Neural progenitor cell (in vitro differentiated cells): ENCODE results near the gene PNMA6E. TPM values are rescaled to one million over a fixed set of nuclear protein-coding genes. Genes with fewer than 3 reads are reported as not detected.

Experiments used
- DNase-seq: peaks from one replicate; pipeline ENCODE4 v3.0.0-alpha.2; 2016; ENCODE audit warnings: low spot score
- H2AFZ ChIP-seq: fragments of 200-600 bp; sonication (generic); replicated peaks from 2 replicates; pipeline ENCODE4 v1.6.1; 2016; ENCODE audit warnings: antibody characterized with exemption
- H3F3A ChIP-seq: fragments of 200-600 bp; sonication (generic); 2 replicates; pipeline ENCODE4 v1.6.1; 2016; ENCODE audit warnings: antibody characterized with exemption, low read depth
- H3K27ac ChIP-seq: fragments of 200-600 bp; sonication (generic); 2 replicates; pipeline ENCODE4 v1.5.1; 2016; ENCODE audit warnings: mild to moderate bottlenecking
- H3K27me3 ChIP-seq: fragments of 200-600 bp; sonication (generic); 2 replicates; pipeline ENCODE4 v1.6.1; 2016; ENCODE audit warnings: mild to moderate bottlenecking, moderate library complexity
- H3K36me3 ChIP-seq: fragments of 200-600 bp; sonication (generic); 2 replicates; pipeline ENCODE4 v1.5.1; 2016
- H3K4me1 ChIP-seq: fragments of 200-600 bp; sonication (generic); 2 replicates; pipeline ENCODE4 v1.6.1; 2016; ENCODE audit warnings: mixed run types
- H3K4me2 ChIP-seq: fragments of 200-600 bp; sonication (generic); 2 replicates; pipeline ENCODE4 v1.6.1; 2016
- H3K4me3 ChIP-seq: fragments of 200-600 bp; sonication (generic); 2 replicates; pipeline ENCODE4 v1.5.1; 2016
- H3K79me2 ChIP-seq: fragments of 200-600 bp; sonication (generic); 2 replicates; pipeline ENCODE4 v1.6.1; 2016; ENCODE audit warnings: low read depth
- H3K9ac ChIP-seq: fragments of 200-600 bp; sonication (generic); 2 replicates; pipeline ENCODE4 v1.6.1; 2016
- H3K9me3 ChIP-seq: fragments of 200-600 bp; sonication (generic); 2 replicates; pipeline ENCODE4 v1.5.1; 2016; ENCODE audit warnings: low read depth
- H4K20me1 ChIP-seq: fragments of 200-600 bp; sonication (generic); 2 replicates; pipeline ENCODE4 v1.6.1; 2016; ENCODE audit warnings: low read depth
- H3K27ac Mint-ChIP-seq: 3 replicates; pipeline ENCODE4 v1.8.0; 2021; ENCODE audit warnings: mixed read lengths
- H3K27me3 Mint-ChIP-seq: 2 replicates; pipeline ENCODE4 v1.8.0; 2022; ENCODE audit warnings: low read depth, mild to moderate bottlenecking, inconsistent platforms, moderate library complexity, mixed read lengths; ENCODE audit not compliant: insufficient read depth
- H3K36me3 Mint-ChIP-seq: 3 replicates; pipeline ENCODE4 v1.8.0; 2021; ENCODE audit warnings: mixed read lengths
- H3K4me1 Mint-ChIP-seq: 3 replicates; pipeline ENCODE4 v1.8.0; 2021; ENCODE audit warnings: mixed read lengths
- H3K4me3 Mint-ChIP-seq: 3 replicates; pipeline ENCODE4 v1.8.0; 2021; ENCODE audit warnings: mild to moderate bottlenecking, moderate library complexity, mixed read lengths
- H3K9me3 Mint-ChIP-seq: 3 replicates; pipeline ENCODE4 v1.8.0; 2020; ENCODE audit warnings: mixed read lengths
- CTCF ChIP-seq: fragments of 200-600 bp; sonication (generic); IDR thresholded peaks from 2 replicates; pipeline ENCODE4 v1.5.1; 2017; ENCODE audit warnings: antibody characterized with exemption, mild to moderate bottlenecking
- EZH2 ChIP-seq: fragments of 200-600 bp; sonication (generic); IDR thresholded peaks from 2 replicates; pipeline ENCODE4 v1.6.1; 2017; ENCODE audit warnings: antibody characterized with exemption, mild to moderate bottlenecking, moderate library complexity
- EZH2phosphoT487 ChIP-seq: fragments of 200-600 bp; sonication (generic); IDR thresholded peaks from 2 replicates; pipeline ENCODE4 v1.6.1; 2017; ENCODE audit warnings: antibody characterized with exemption
- total RNA-seq: library from RNA; depleted of rRNA; stranded (reverse); fragments of >200 nt; gene quantifications from 2 replicates; pipeline ENCODE4 v1.2.3, GENCODE V29; 2015; ENCODE audit warnings: low replicate concordance

PNMA6E gene
- total RNA-seq, 1 donor from 2014 or later: not detected

- H3K27me3 ChIP-seq: no peaks in the 10 kb centered on the region
- Mint-ChIP-seq H3K27ac (no peak overlapping the region), H3K36me3 (no peaks in the 10 kb centered on the region), H3K27me3 (peaks cover 2% of the 10 kb centered on the region), H3K4me1 (no peaks in the 10 kb centered on the region), H3K4me3 (no peak overlapping the region), H3K9me3 (peaks cover 12% of the 10 kb centered on the region)
- no peak overlapping the region for H2AFZ ChIP-seq
- TF ChIP-seq EZH2 (no peak), CTCF (no peak), EZH2phosphoT487 (no peak)
- no peaks in the 10 kb centered on the region for H3K4me1 ChIP-seq
- no peaks in the 10 kb centered on the region for H3K36me3 ChIP-seq
- no peaks in the 10 kb centered on the region for H3F3A ChIP-seq
- H3K79me2 ChIP-seq: no peaks in the 10 kb centered on the region
- DNase-seq: no peak
- H3K4me3 ChIP-seq: no peak overlapping the region
- H3K27ac ChIP-seq: no peak overlapping the region
- H3K9me3 ChIP-seq: no peaks in the 10 kb centered on the region
- H4K20me1 ChIP-seq: no peaks in the 10 kb centered on the region
- H3K9ac ChIP-seq: no peak overlapping the region
- H3K4me2 ChIP-seq: no peak overlapping the region
Observed at GRCh38 chrX:153442463-153442862, 41.3 kb upstream of the PNMA6E start.

GRCh38 chrX:153441981-153442380 lies 40.8 kb upstream of the PNMA6E start:
- TF ChIP-seq CTCF: no peak
- TF ChIP-seq EZH2phosphoT487: no peak
- no peak for TF ChIP-seq EZH2
- Mint-ChIP-seq H3K4me3 (no peak overlapping the region), H3K36me3 (no peaks in the 10 kb centered on the region), H3K27me3 (peaks cover 2% of the 10 kb centered on the region), H3K27ac (no peak overlapping the region), H3K4me1 (no peaks in the 10 kb centered on the region), H3K9me3 (peaks cover 12% of the 10 kb centered on the region)
- H3K4me3 ChIP-seq: no peak overlapping the region
- no peaks in the 10 kb centered on the region for H3F3A ChIP-seq
- no peaks in the 10 kb centered on the region for H3K27me3 ChIP-seq
- no peaks in the 10 kb centered on the region for H3K36me3 ChIP-seq
- H3K9ac ChIP-seq: no peak overlapping the region
- no peaks in the 10 kb centered on the region for H3K9me3 ChIP-seq
- H3K4me2 ChIP-seq: no peak overlapping the region
- no peaks in the 10 kb centered on the region for H4K20me1 ChIP-seq
- no peak for DNase-seq
- no peak overlapping the region for H2AFZ ChIP-seq
- H3K79me2 ChIP-seq: no peaks in the 10 kb centered on the region
- no peak overlapping the region for H3K27ac ChIP-seq
- no peaks in the 10 kb centered on the region for H3K4me1 ChIP-seq

GRCh38 chrX:153441296-153441695 lies 40.1 kb upstream of the PNMA6E start:
- Histone ChIP-seq H3K9me3 (no peaks in the 10 kb centered on the region), H3K36me3 (no peaks in the 10 kb centered on the region), H2AFZ (no peak overlapping the region), H3K9ac (no peak overlapping the region), H3K4me1 (no peaks in the 10 kb centered on the region), H3K4me2 (no peak overlapping the region), H3K27me3 (no peaks in the 10 kb centered on the region), H3F3A (no peaks in the 10 kb centered on the region), H3K4me3 (no peak overlapping the region), H4K20me1 (no peaks in the 10 kb centered on the region), H3K27ac (no peak overlapping the region), H3K79me2 (no peaks in the 10 kb centered on the region)
- Mint-ChIP-seq H3K27ac (no peak overlapping the region), H3K9me3 (peaks cover 9% of the 10 kb centered on the region), H3K4me1 (no peaks in the 10 kb centered on the region), H3K4me3 (no peak overlapping the region), H3K27me3 (peaks cover 2% of the 10 kb centered on the region), H3K36me3 (no peaks in the 10 kb centered on the region)
- TF ChIP-seq EZH2phosphoT487: no peak
- no peak for TF ChIP-seq EZH2
- TF ChIP-seq CTCF: no peak
- no peak for DNase-seq
